Gastroesophageal sphincter (tissue), 3 donors: ENCODE results near the gene RPA1.

Experiments used
- POLR2A ChIP-seq, 2 donors: fragments of 450-650 bp; IDR thresholded peaks; one replicate each; pipeline ENCODE4 v1.6.1; 2017; ENCODE audit warnings: antibody characterized with exemption in 2 of 2, mild to moderate bottlenecking in 2 of 2, moderate library complexity in 1 of 2
- TF ChIP-seq, protein P1 (sequence below), 4 experiments: fragments of 200-600 bp in 2 of 4; fragments of 450-650 bp in 2 of 4; sonication (generic) in 1 of 4; IDR thresholded peaks; one replicate each; pipeline ENCODE4 v1.5.1; 2017 to 2019; ENCODE audit warnings: antibody characterized with exemption in 4 of 4, mild to moderate bottlenecking in 2 of 4, moderate library complexity in 2 of 4

DNA sequence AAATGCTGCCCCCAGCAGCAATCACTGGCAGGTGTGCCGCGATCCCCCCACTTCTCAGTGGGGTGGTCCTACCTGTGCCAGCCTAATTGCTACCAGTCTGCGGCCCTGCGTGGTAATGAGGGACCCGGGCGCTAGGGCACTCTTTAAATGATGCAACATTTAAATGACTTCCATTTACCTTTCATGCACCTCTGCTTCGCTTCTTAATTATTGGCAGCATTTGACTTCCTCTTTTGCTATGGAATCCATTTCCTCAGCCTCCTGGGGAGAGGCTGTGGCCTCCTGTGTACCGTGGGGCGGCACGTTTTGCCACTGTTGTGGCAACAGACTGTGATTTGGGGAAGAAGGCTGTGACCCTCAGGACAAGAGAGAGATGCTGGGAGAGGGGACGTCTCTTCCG lies 86.1 kb downstream of the RPA1 start:
- no peak for TF ChIP-seq POLR2A (IDR thresholded peaks at IDR 0.05)
- TF ChIP-seq, protein P1, sequence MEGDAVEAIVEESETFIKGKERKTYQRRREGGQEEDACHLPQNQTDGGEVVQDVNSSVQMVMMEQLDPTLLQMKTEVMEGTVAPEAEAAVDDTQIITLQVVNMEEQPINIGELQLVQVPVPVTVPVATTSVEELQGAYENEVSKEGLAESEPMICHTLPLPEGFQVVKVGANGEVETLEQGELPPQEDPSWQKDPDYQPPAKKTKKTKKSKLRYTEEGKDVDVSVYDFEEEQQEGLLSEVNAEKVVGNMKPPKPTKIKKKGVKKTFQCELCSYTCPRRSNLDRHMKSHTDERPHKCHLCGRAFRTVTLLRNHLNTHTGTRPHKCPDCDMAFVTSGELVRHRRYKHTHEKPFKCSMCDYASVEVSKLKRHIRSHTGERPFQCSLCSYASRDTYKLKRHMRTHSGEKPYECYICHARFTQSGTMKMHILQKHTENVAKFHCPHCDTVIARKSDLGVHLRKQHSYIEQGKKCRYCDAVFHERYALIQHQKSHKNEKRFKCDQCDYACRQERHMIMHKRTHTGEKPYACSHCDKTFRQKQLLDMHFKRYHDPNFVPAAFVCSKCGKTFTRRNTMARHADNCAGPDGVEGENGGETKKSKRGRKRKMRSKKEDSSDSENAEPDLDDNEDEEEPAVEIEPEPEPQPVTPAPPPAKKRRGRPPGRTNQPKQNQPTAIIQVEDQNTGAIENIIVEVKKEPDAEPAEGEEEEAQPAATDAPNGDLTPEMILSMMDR (IDR thresholded peaks at IDR 0.05): no peak
